Effector memory CD8-positive, alpha-beta T cell (primary cell): ENCODE data around the gene DLK1.

Experiments used
- ATAC-seq: fragments of 150-1000 bp; cut with Tn5 transposase; replicated peaks from 2 replicates; pipeline ENCODE4 v1.10.0; 2021; ENCODE audit warnings: mild to moderate bottlenecking, moderate library complexity
- DNase-seq, 3 experiments: peaks; one replicate each; pipeline ENCODE4 v3.0.0; 2021
- H3K27ac Mint-ChIP-seq, 2 donors: one replicate each; pipeline ENCODE4 v1.8.0; 2022; ENCODE audit warnings: mild to moderate bottlenecking in 2 of 2, mixed read lengths in 2 of 2, moderate library complexity in 2 of 2
- H3K27me3 Mint-ChIP-seq, 2 donors: one replicate each; pipeline ENCODE4 v1.8.0; 2022; ENCODE audit warnings: mixed read lengths in 2 of 2
- H3K36me3 Mint-ChIP-seq: one replicate; pipeline ENCODE4 v1.8.0; 2022; ENCODE audit warnings: mild to moderate bottlenecking, moderate library complexity, mixed read lengths; ENCODE audit not compliant: insufficient read depth
- H3K4me1 Mint-ChIP-seq, 2 donors: one replicate each; pipeline ENCODE4 v1.8.0; 2022; ENCODE audit warnings: low read depth in 2 of 2, mixed read lengths in 2 of 2
- H3K4me3 Mint-ChIP-seq, 2 donors: one replicate each; pipeline ENCODE4 v1.8.0; 2022; ENCODE audit warnings: mild to moderate bottlenecking in 2 of 2, mixed read lengths in 2 of 2, moderate library complexity in 2 of 2
- H3K9me3 Mint-ChIP-seq, 2 donors: one replicate each; pipeline ENCODE4 v1.8.0; 2022; ENCODE audit warnings: mixed read lengths in 2 of 2

DLK1 gene

GRCh38 chr14:100727086-100727872, 587 bp downstream of the DLK1 start:
- H3K4me1 Mint-ChIP-seq, result peaks cover 2 to 7% of the 10 kb centered on the region in 2 donors
- H3K36me3 Mint-ChIP-seq, result no peaks in the 10 kb centered on the region
- peaks cover 44 to 84% of the 10 kb centered on the region in 2 donors for H3K27me3 Mint-ChIP-seq
- no peak overlapping the region for H3K4me3 Mint-ChIP-seq
- peaks cover 0 to 4% of the 10 kb centered on the region in 2 donors for H3K9me3 Mint-ChIP-seq
- DNase-seq, result no peak
- no peak for ATAC-seq
- H3K27ac Mint-ChIP-seq, result no peak overlapping the region

GRCh38 chr14:100727873-100728240, 1.2 kb downstream of the DLK1 start:
- Mint-ChIP-seq H3K4me1 (peaks cover 2 to 7% of the 10 kb centered on the region in 2 donors), H3K9me3 (peaks cover 0 to 4% of the 10 kb centered on the region in 2 donors), H3K27ac (no peak overlapping the region), H3K4me3 (no peak overlapping the region), H3K36me3 (no peaks in the 10 kb centered on the region), H3K27me3 (peaks cover 44 to 82% of the 10 kb centered on the region in 2 donors)
- ATAC-seq (no peak), DNase-seq (no peak)

DNA sequence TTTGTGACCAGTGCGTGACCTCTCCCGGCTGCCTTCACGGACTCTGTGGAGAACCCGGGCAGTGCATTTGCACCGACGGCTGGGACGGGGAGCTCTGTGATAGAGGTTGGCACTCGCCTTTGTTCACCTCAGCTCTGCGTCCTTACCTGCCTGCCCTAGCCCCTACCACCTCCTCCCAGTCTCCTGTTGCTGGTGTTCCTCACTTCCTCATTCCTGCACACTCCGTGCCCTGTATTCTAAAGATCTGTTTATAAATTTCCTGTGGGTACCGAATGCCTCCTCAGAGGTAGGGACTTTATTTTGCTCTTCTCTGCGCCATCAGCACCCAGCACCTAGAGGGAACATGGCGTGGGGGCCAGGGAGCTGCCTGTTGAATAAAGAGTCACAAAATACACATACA, 2.3 kb downstream of the DLK1 start:
- Mint-ChIP-seq H3K27me3 (peaks cover 44 to 71% of the 10 kb centered on the region in 2 donors), H3K4me3 (no peak overlapping the region), H3K27ac (peak overlapping the region in 1 of 2 donors; percentile 56), H3K4me1 (peaks cover 2 to 7% of the 10 kb centered on the region in 2 donors), H3K9me3 (peaks cover 0 to 4% of the 10 kb centered on the region in 2 donors), H3K36me3 (no peaks in the 10 kb centered on the region)
- ATAC-seq (no peak), DNase-seq (no peak)

DNA sequence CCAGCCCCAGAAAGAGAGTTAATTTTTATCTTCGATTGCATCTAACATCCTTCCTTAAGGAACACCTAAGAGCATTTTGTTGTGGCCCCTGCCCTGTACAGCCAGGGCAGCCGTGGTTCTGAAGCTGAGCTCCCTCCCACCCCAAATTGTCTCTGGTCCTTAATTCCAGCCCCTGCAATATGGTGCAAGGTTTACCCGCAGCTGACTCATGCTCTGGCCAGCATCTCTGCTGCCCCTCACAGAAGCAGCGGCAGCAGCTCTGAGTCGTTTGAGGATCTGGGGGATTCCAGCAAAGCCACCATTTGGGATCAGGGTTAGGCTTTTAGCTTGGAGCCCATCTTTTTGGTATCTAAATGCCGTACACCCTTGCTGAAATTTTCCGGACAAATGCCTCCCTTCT, 3.3 kb downstream of the DLK1 start:
- Mint-ChIP-seq H3K36me3 (no peaks in the 10 kb centered on the region), H3K27me3 (peaks cover 44 to 61% of the 10 kb centered on the region in 2 donors), H3K27ac (no peak overlapping the region), H3K4me1 (peaks cover 2 to 7% of the 10 kb centered on the region in 2 donors), H3K4me3 (no peak overlapping the region), H3K9me3 (peaks cover 0 to 4% of the 10 kb centered on the region in 2 donors)
- ATAC-seq, result no peak
- DNase-seq, result no peak

DNA sequence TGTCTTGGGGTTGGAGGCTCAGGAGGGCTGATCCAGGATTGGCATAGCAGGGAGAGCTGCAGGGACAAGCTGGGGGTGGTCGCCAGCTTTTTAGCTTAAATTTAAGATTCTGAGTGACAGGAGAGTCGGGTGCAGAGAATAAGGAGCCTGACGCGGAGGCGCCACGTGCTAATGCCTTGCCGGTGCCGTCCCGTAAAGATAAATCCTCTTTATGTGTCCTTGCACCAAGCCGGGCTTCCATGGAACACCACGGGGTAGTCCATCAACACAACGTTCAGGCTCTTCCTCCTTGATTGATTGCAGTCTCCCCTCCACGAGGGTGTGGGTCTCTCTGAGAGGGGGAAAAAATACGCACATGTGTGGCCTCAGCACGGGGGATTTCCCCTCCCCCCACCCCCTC, 3.9 kb downstream of the DLK1 start:
- Mint-ChIP-seq H3K27ac (no peak overlapping the region), H3K9me3 (peaks cover 0 to 4% of the 10 kb centered on the region in 2 donors), H3K36me3 (no peaks in the 10 kb centered on the region), H3K4me3 (no peak overlapping the region), H3K27me3 (peaks cover 42 to 55% of the 10 kb centered on the region in 2 donors), H3K4me1 (peaks cover 2 to 7% of the 10 kb centered on the region in 2 donors)
- no peak for ATAC-seq
- DNase-seq, result no peak

DNA sequence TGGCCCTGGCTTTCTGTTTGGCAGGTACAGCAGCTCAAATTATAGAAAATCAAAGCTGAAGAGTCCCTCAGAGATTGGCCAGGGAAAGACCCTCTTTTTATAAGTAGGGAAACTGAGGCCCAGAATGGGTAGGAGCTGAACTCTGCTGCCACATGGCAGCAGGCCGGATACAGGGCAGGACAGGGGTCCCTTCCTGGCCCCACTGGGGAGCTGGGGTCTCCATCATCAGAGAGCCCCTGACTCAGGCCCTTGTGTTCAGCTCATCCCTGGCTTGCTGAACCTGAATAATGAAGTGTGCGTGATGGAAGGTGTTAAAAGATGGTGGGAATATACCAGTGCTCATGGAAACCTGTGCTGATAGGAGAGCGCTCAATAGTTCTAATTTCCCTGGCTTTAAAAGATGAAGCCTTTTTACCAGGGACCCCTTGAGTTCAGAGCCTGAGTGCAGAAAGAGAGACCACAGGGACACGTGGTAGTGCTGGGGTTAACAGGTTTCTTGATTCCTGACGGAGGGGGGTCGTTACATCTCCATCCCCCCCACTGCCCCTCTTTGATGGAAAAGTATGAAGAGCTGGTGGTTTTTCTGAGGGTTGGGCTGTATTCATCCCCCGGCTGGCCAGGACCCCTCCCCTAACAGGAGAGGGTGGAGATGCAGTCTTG, 4.4 kb downstream of the DLK1 start:
- Mint-ChIP-seq H3K27me3 (peaks cover 38 to 49% of the 10 kb centered on the region in 2 donors), H3K9me3 (no peaks in the 10 kb centered on the region), H3K4me1 (peaks cover 2 to 3% of the 10 kb centered on the region in 2 donors), H3K4me3 (no peak overlapping the region), H3K36me3 (no peaks in the 10 kb centered on the region), H3K27ac (no peak overlapping the region)
- DNase-seq, result no peak
- ATAC-seq, result no peak

GRCh38 chr14:100731846-100732765, 5.4 kb downstream of the DLK1 start:
- Mint-ChIP-seq H3K4me3 (no peak overlapping the region), H3K9me3 (no peaks in the 10 kb centered on the region), H3K27me3 (peaks cover 39 to 41% of the 10 kb centered on the region in 2 donors), H3K36me3 (no peaks in the 10 kb centered on the region), H3K27ac (no peak overlapping the region), H3K4me1 (no peaks in the 10 kb centered on the region)
- DNase-seq (no peak), ATAC-seq (no peak)

GRCh38 chr14:100732766-100733100, 6.0 kb downstream of the DLK1 start:
- H3K36me3 Mint-ChIP-seq, result no peaks in the 10 kb centered on the region
- no peak for ATAC-seq
- H3K4me1 Mint-ChIP-seq, result no peaks in the 10 kb centered on the region
- H3K27me3 Mint-ChIP-seq, result peaks cover 32 to 41% of the 10 kb centered on the region in 2 donors
- H3K9me3 Mint-ChIP-seq, result no peaks in the 10 kb centered on the region
- no peak overlapping the region for H3K27ac Mint-ChIP-seq
- DNase-seq, result no peak
- H3K4me3 Mint-ChIP-seq, result no peak overlapping the region

GRCh38 chr14:100733152-100733850, 6.6 kb downstream of the DLK1 start:
- no peak for ATAC-seq
- Mint-ChIP-seq H3K9me3 (no peaks in the 10 kb centered on the region), H3K27ac (no peak overlapping the region), H3K36me3 (no peaks in the 10 kb centered on the region), H3K4me3 (no peak overlapping the region), H3K27me3 (peaks cover 27 to 36% of the 10 kb centered on the region in 2 donors), H3K4me1 (no peaks in the 10 kb centered on the region)
- no peak for DNase-seq

GRCh38 chr14:100734031-100734990, 7.6 kb downstream of the DLK1 start:
- DNase-seq (no peak), ATAC-seq (no peak)
- Mint-ChIP-seq H3K9me3 (no peaks in the 10 kb centered on the region), H3K4me1 (no peaks in the 10 kb centered on the region), H3K4me3 (no peak overlapping the region), H3K36me3 (no peaks in the 10 kb centered on the region), H3K27ac (no peak overlapping the region), H3K27me3 (peaks cover 22 to 35% of the 10 kb centered on the region in 2 donors)

DNA sequence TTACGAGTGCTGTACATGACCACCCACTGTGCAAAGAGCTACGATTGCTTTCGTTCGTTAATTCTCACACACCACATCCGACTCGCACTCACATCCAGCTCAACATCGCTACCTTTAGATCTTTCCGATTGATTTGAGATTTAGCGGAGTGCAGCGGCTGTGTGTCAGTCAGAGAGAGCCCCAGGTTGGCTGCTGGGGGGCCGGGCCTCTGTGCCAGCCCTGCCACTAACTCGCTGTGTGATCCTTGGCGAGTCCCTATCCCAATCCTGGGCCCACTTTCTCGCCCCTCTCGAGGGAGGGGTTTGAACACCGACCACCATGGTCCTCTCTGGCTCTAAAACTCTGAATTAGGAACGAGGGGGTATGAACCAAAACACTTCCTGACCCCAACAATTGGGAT, 8.6 kb downstream of the DLK1 start:
- Mint-ChIP-seq H3K27me3 (peaks cover 17 to 27% of the 10 kb centered on the region in 2 donors), H3K4me1 (no peaks in the 10 kb centered on the region), H3K27ac (no peak overlapping the region)

More for the DNA sequence above, 8.6 kb downstream of the DLK1 start:
- no peak for DNase-seq
- Mint-ChIP-seq H3K36me3 (no peaks in the 10 kb centered on the region), H3K4me3 (no peak overlapping the region), H3K9me3 (no peaks in the 10 kb centered on the region)
- no peak for ATAC-seq
